T-helper 1 cell (primary cell): ENCODE results near the gene IL34.
"Not testable (repeated sequence)": the region's sequence is repeated elsewhere in the genome, so short reads cannot be mapped to it uniquely, and the experiment has no call there.

Source experiments
- DNase-seq, 5 donors: peaks; one replicate each; pipeline ENCODE4 v3.0.0-alpha.2; 2012 to 2020

Gene IL34

GRCh38 chr16:70632273-70632672 lies 14.1 kb upstream of the IL34 start:
- no peak for DNase-seq

DNA sequence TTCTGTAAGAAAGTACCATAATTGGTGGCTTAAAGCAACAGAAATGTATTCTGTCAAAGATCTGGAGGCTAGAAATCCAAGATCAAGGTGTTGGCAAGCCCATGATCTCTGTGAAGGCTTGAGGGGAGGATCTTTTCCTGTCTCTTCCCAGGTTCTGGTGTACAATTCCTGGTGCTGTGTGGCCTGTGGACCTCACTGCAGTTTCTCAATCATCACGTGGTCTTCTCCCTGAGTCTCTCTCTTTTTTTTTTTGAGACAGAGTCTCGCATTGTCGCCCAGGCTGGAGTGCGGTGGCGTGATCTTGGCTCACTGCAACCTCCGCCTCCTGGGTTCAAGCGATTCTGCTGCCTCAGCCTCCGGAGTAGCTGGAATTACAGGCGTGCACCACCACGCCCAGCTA lies 12.7 kb upstream of the IL34 start:
- DNase-seq, result not testable (repeated sequence)

DNA sequence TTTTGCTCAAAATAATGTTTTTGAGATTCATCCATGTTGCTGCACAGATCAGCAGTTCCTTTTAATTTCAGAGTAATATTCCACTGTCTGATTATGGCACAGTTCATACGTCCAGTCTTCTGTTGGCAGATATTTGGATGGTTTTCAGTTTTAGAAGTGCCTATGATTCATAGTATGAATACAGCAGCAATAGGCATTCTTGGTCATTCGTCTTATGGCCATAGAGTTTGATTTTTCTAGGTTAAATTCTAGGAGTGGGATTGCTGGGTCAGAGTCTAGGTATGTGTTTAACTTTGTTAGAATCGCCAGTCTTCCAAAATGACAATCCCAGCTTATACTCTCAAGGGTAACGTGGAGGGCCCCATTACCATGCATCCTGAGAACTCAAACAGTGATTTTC lies 11.5 kb upstream of the IL34 start:
- no peak for DNase-seq

GRCh38 chr16:70635336-70636016 lies 10.9 kb upstream of the IL34 start:
- DNase-seq, result no peak

GRCh38 chr16:70638814-70639792 lies 7.3 kb upstream of the IL34 start:
- no peak for DNase-seq

- DNase-seq, result no peak
Observed at GRCh38 chr16:70642633-70643032, 3.7 kb upstream of the IL34 start.

DNA sequence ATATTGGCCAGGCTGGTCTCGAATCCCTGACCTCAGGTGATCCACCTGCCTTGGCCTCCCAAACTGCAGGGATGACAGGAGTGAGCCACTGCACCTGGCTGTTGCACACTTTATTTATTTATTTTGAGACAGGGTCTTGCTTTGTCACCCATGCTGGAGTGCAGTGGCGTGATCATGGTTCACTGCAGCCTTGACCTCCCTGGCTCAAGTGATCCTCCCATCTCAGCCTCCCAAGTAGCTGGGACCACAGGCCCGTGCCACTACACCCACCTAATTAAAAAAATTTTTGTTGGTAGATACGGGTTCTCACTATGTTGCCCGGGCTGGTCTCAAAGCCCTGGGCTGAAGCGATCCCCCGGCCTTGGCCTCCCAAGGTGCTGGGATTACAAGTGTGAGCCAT lies 3.1 kb upstream of the IL34 start:
- DNase-seq, result not testable (repeated sequence)

GRCh38 chr16:70644763-70645597 lies 1.4 kb upstream of the IL34 start:
- no peak for DNase-seq

DNA sequence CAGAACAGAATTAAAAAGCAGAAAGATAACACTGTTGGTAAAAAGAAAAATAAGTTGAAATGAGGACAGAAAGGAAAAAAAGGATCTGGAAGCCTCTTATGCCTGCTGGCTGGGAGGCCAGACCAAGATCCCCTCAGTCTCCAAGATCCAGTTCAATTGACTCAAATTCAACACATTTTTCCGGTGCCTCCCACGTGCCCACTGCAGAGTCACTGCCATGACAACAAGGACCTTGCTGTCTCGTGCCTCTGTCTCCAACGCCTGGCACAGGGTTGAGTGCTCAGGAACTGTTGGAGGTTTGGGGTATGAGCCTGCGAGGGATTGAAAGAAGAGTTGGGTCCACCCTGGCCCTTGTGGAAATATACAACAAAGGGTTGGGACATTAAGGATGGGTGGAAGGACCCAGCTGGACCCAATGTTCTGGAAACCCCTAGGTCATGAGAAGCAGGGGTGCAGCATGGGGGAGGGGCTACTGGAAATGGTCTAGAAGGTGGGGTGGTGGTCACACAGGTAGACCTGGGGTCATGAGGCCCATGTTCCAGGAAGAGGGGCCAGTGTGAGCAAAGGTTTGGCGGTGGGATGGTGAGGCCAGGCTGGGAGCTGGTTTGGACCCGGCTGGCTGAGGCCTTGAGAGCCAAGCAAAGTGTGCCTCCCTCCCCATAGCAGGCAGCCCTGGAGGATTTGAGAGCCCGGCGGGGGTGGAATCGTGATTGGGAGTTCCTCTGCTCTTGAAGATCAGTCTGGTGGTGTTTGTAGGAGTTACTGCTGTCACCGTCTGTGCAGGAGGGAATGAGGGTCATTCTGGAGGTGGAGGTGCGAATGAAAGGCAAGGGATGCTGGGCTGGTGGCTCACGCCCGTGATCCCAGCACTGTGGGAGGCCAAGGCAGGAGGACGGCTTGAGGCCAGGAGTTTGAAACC lies 1.3 kb downstream of the IL34 start:
- no peak for DNase-seq

DNA sequence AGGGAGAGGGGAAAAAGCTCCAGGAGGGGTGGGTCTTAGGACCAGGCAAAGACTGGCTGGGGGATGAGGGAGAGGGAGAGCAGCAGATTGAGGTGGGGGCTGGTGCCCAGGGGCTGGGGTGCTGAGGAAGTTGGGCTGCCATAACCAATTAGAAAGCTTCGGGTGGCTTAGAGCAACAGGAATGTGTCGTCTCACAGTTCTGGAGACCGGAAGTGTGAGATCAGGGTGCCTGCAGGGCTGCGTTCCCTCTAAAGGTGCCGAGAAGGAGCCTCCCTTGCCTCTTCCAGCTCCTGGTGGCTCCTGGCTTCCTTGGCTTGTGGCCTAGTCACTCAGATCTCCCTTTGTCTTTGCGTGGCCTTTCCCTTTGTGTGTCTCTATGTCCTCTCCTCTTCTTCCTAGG lies 2.2 kb downstream of the IL34 start:
- no peak for DNase-seq

- no peak for DNase-seq
Observed at GRCh38 chr16:70649300-70649699, 2.9 kb downstream of the IL34 start.

- DNase-seq, result no peak
Observed at GRCh38 chr16:70650216-70650615, 3.9 kb downstream of the IL34 start.

- DNase-seq, result no peak
Observed at GRCh38 chr16:70651524-70651923, 5.2 kb downstream of the IL34 start.

DNA sequence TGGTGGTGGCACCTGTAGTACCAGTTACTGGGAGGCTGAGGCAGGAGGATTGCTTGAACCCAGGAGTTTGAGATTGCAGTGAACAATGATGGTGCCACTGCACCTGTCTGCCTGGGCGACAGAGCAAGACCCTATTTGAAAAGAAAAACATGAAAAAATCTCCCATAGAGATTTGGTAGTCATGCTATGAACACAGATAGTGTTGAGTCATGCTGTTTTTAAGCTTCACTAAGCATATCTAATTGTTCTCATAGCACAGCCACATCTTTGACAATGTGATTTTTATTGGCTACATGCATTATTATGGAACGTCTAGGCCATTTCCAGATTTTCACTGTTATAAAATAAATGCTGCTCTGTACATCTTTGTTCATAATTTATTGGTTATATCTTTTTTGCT lies 6.0 kb downstream of the IL34 start:
- no peak for DNase-seq

GRCh38 chr16:70653406-70653805 lies 7.0 kb downstream of the IL34 start:
- no peak for DNase-seq

DNA sequence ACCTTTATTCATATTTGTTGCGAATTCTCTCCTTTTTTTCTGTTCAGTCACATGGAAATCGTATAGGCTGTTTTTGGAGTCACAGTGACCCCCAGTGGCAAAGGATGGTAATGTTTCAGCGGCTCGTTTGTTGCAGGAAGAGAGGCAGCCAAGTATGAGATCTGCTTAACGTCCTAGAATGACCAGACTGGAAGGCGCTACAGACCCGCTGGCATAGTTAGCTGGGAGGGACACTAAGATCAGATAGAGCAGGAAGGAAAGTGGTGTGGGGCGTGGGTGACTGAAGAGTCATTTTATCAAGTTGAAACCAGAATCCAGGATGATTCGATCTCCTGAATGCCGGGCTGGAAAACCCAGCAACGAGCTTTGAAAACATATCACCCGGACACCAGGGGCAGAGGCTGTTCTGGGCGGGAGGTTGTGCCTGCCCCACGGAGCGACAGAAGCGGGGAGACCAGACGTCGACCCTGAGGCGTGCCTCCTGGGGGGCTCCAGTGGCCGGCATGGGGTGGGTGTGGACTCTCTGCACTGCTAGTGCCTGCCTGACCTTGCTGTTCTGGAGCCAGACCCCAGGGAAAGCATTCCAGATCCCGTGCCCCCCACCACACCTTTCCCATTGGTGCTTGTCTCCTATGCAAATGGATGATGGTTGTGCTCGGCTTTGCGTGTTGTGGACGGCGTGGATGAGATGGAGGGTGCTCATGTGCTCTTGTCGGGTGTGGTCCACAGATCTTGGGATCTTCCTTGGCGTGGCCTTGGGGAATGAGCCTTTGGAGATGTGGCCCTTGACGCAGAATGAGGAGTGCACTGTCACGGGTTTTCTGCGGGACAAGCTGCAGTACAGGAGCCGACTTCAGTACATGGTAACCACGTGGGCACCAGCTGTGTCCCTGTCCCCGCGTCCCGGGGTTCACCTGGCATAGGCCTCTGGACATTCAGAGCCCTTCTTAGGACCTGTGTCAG lies 7.7 kb downstream of the IL34 start:
- DNase-seq, result peak in 4 of 5 donors; percentile 49 to 72 (median 61)

DNA sequence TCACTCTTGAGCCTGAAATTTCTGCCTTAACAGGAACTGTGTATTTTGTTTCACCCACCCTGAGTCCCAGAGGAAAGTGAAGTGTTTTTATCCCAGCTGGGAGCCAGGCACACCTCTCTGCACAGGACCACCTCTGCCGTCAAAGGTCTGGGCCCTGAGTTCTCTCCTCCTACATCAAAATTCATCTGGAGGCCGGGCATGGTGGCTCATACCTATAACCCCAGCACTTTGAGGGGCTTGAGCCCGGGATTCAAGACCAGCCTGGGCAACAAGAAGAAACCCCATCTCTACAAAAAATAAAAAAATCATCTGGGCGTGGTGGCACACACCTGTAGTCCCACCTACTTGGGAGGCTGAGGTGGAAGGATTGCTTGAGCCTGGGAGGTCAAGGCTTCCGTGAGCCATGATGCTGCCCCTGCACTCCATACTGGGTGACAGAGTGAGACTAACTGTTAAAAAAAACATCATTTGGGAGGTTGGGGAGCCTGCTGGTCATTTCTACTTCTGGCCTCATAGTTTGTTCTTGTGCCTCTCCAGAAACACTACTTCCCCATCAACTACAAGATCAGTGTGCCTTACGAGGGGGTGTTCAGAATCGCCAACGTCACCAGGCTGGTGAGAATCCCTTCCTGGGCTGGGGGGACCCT lies 9.8 kb downstream of the IL34 start:
- DNase-seq, result no peak

- no peak for DNase-seq
Observed at GRCh38 chr16:70656712-70657263, 10.4 kb downstream of the IL34 start.

- no peak for DNase-seq
Observed at GRCh38 chr16:70657956-70658355, 11.6 kb downstream of the IL34 start.

GRCh38 chr16:70658921-70659320 lies 12.6 kb downstream of the IL34 start:
- DNase-seq, result no peak
